ENCODE data around the gene SSBP1. TPM values are rescaled to one million over a fixed set of nuclear protein-coding genes. Genes with fewer than 3 reads are reported as not detected.

The SSBP1 gene
- total and polyA plus RNA-seq, 2 donors (not counting 3 experiments of a cell fraction or from before 2014, with no cell fraction given): 77.9 to 169 TPM

GRCh38 chr7:141698247-141699015 is 39.7 kb upstream of the SSBP1 start:
- H3K27ac ChIP-seq (ENCODE audit: insufficient read depth, low read depth, low read length): no peak overlapping the region
- DNase-seq (ENCODE audit: low read depth, low spot score) (no peak), FAIRE-seq (no peak)
- intact Hi-C loops (cut with micrococcal nuclease): no loop called here
- CTCF ChIA-PET: interaction anchor here (0.7 to 1.8 kb wide), 4 partner anchors 11 to 44 kb away, joined by 3 to 6 read pairs (median 4); partner anchors contain the start of gene SSBP1
- H4K20me1 ChIP-seq (replicated peaks; ENCODE audit: control insufficient read depth, extremely low read depth, insufficient read depth, low read length): peaks cover 2% of the 10 kb centered on the region
- no TSS peak for BruUV-seq (replicated peaks)
- H3K4me3 ChIP-seq (replicated peaks in 1 of 3; ENCODE audit: insufficient read depth in 1 of 3, low read depth in 1 of 3, low read length in 3 of 3): no peak overlapping the region
- no peak overlapping the region for H3K9ac ChIP-seq (replicated peaks; ENCODE audit: extremely low read depth, insufficient read depth, low read length)
- H3K27me3 ChIP-seq (ENCODE audit: control insufficient read depth in 2 of 2, insufficient read depth in 2 of 2, low read length in 2 of 2): peaks cover 0 to 4% of the 10 kb centered on the region in 2 experiments
- dilution Hi-C loops (cut with MboI; ENCODE audit: extremely low pct_ligation_motif_present, low sequenced_read_pairs): no loop called here
- H3K4me2 ChIP-seq (ENCODE audit: insufficient read depth, low read length): no peak overlapping the region
- POLR2A ChIA-PET: no interaction called here
- H3K4me1 ChIP-seq (ENCODE audit: control insufficient read depth, extremely low read depth, insufficient read depth, low read length): peaks cover 10% of the 10 kb centered on the region
- no peaks in the 10 kb centered on the region for H3K36me3 ChIP-seq (ENCODE audit: control insufficient read depth in 2 of 2, extremely low read depth in 1 of 2, insufficient read depth in 2 of 2, low read length in 2 of 2)
- H3K79me2 ChIP-seq (ENCODE audit: control insufficient read depth, insufficient read depth, low read length): peaks cover 32% of the 10 kb centered on the region
- no peak overlapping the region for H2AFZ ChIP-seq (ENCODE audit: low read depth, low read length)
- no peaks in the 10 kb centered on the region for H3K9me1 ChIP-seq (replicated peaks; ENCODE audit: control insufficient read depth, extremely low read depth, insufficient read depth, low read length)
- no peaks in the 10 kb centered on the region for H3K9me3 ChIP-seq (replicated peaks; ENCODE audit: control insufficient read depth, insufficient read depth, low read length)
- TF ChIP-seq CTCF (IDR thresholded peaks at IDR 0.05; ENCODE audit: extremely low read depth in 1 of 2, insufficient read depth in 1 of 2, low read depth in 1 of 2, low read length in 2 of 2) (no peak), GATA2 (IDR thresholded peaks at IDR 0.05; ENCODE audit: insufficient read depth, insufficient read length, low read depth, low read length) (no peak), JUN (IDR thresholded peaks at IDR 0.05; ENCODE audit: borderline replicate concordance, insufficient read depth, insufficient read length, low read depth) (no peak), POLR2A (IDR thresholded peaks at IDR 0.05; ENCODE audit: low read depth, low read length) (no peak), MYC (IDR thresholded peaks at IDR 0.05; ENCODE audit: low read depth, low read length) (no peak), EZH2 (IDR thresholded peaks at IDR 0.05; ENCODE audit: borderline replicate concordance, low read depth, low read length, severe bottlenecking) (no peak), POLR2AphosphoS5 (IDR thresholded peaks at IDR 0.05; ENCODE audit: insufficient read depth, low read depth, low read length) (no peak)

Measured in endothelial cell of umbilical vein (primary cell).